ENCODE results near the gene LRFN3. TPM values are rescaled to one million over a fixed set of nuclear protein-coding genes. Genes with fewer than 3 reads are reported as not detected.
A peak's percentile ranks its signal among the peaks of the same experiment; 100 is the strongest.
"Not testable (repeated sequence)": the region's sequence is repeated elsewhere in the genome, so short reads cannot be mapped to it uniquely, and the experiment has no call there.

Gene LRFN3, protein sequence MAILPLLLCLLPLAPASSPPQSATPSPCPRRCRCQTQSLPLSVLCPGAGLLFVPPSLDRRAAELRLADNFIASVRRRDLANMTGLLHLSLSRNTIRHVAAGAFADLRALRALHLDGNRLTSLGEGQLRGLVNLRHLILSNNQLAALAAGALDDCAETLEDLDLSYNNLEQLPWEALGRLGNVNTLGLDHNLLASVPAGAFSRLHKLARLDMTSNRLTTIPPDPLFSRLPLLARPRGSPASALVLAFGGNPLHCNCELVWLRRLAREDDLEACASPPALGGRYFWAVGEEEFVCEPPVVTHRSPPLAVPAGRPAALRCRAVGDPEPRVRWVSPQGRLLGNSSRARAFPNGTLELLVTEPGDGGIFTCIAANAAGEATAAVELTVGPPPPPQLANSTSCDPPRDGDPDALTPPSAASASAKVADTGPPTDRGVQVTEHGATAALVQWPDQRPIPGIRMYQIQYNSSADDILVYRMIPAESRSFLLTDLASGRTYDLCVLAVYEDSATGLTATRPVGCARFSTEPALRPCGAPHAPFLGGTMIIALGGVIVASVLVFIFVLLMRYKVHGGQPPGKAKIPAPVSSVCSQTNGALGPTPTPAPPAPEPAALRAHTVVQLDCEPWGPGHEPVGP
- 1 to 10 TPM; 6.4 to 8.5 TPM for total RNA-seq

DNA sequence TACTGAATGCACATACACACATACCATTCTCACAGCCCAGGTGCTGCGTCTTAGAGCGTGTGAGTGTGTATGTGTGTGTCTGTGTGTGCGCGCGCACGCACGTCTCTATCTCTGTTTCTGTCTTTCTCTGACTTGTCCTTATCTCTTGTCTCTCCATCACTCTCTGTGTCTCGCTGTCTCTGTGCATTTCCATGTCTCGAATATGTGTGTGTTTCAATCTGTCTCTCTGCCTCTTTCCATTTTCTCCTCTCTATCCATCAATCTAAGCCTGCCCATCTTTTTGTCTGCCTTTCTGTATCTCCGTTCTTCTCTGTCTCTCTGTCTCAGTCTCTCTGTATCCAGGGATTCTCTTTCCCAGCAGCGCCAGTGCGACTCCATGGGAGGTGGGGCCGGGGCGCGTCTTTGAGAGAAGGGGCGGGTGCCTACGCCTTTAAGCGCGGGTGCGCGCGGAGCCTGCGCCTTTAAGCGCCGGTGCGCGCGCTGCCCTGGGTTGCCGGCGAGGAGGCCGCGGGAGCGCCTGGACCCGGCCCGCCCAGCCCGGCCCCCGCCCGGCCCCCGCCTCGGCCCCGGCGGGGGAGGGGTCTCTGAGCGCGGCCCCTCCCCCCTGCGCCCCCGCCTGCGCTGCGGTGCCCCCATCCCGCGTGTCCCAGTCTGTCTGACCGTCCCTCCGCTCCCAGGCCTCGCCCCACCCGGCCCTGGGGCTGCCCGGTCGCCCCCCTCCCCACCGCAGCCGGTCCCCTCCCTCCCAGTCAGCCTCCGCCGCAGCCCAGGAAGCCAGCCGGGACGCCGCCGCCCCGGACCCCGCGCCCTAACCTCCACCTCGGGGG is at the start of gene LRFN3:
Gene LRFN3, plus strand, starts transcription at position 464 of the 827 bp plus-strand sequence. CDS start 3,052 bp downstream, outside the sequence.
- peak; percentile 20 to 36 for ATAC-seq (replicated peaks in 1 of 2)

DNA sequence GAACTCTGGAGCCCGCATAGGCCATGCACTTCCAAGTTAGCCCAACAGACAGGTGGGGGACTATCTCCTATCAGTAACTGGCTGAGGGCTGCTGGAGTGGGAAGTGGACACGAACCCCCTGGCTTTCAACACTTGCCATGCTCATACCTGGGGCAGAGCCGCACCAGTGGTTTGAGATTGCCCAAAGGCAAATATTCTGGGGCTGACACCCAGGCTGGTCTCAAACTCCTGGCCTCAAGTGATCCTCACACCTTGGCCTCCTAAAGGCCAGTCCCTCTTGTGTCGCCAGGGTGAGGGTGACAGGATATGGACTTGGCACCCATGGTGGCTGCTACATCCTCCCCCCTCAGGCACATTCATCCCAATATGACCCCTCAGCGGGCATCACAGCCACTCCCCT is 49.0 kb upstream of the LRFN3 start:
- H3K27me3 Mint-ChIP-seq (ENCODE audit: low read depth), result no peaks in the 10 kb centered on the region
- no peak overlapping the region for H3K4me3 Mint-ChIP-seq
- no peak overlapping the region for H3K27ac Mint-ChIP-seq
- ATAC-seq (replicated peaks in 1 of 2), result no peak
- H3K4me1 Mint-ChIP-seq (ENCODE audit: low read depth), result peaks cover 15% of the 10 kb centered on the region
- DNase-seq, result no peak
- H3K36me3 Mint-ChIP-seq (ENCODE audit: insufficient read depth in 2 of 2), result peaks cover 13 to 33% of the 10 kb centered on the region in 2 donors
- H3K9me3 Mint-ChIP-seq, result no peaks in the 10 kb centered on the region

More for the DNA sequence above, at the start of gene LRFN3:
- Mint-ChIP-seq H3K36me3 (ENCODE audit: insufficient read depth in 2 of 2) (no peaks in the 10 kb centered on the region), H3K4me1 (ENCODE audit: low read depth) (peaks cover 38% of the 10 kb centered on the region), H3K4me3 (peak within 1 kb of the TSS; percentile 83 to 90), H3K9me3 (no peaks in the 10 kb centered on the region), H3K27me3 (ENCODE audit: low read depth) (no peaks in the 10 kb centered on the region), H3K27ac (peak within 1 kb of the TSS; percentile 93)
- DNase-seq, result peak; percentile 70 to 73

DNA sequence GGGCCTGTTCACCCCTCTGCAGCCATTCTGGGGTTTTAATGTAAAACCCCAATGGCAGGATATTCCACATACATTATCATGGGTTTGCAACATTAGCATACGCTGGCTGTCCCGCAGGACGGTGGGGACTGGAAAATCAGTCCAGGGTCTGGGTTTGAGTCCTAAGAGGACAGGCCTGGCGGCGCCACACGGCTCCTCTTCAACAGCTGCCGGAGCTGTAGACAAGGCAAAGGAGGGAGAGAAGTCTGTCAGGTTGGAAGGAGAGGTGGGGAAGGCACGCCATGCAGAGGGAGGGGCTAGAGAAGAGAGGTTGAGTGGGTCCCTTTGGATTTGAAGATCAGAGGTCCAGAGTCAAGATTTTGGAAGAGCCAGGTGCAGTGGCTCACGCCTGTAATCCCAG is 47.8 kb upstream of the LRFN3 start:
- no peak for DNase-seq
- no peak for ATAC-seq (replicated peaks in 1 of 2)
- Mint-ChIP-seq H3K27me3 (ENCODE audit: low read depth) (no peaks in the 10 kb centered on the region), H3K27ac (no peak overlapping the region), H3K36me3 (ENCODE audit: insufficient read depth in 2 of 2) (peaks cover 16 to 43% of the 10 kb centered on the region in 2 donors), H3K9me3 (no peaks in the 10 kb centered on the region), H3K4me3 (no peak overlapping the region), H3K4me1 (ENCODE audit: low read depth) (peaks cover 21% of the 10 kb centered on the region)

DNA sequence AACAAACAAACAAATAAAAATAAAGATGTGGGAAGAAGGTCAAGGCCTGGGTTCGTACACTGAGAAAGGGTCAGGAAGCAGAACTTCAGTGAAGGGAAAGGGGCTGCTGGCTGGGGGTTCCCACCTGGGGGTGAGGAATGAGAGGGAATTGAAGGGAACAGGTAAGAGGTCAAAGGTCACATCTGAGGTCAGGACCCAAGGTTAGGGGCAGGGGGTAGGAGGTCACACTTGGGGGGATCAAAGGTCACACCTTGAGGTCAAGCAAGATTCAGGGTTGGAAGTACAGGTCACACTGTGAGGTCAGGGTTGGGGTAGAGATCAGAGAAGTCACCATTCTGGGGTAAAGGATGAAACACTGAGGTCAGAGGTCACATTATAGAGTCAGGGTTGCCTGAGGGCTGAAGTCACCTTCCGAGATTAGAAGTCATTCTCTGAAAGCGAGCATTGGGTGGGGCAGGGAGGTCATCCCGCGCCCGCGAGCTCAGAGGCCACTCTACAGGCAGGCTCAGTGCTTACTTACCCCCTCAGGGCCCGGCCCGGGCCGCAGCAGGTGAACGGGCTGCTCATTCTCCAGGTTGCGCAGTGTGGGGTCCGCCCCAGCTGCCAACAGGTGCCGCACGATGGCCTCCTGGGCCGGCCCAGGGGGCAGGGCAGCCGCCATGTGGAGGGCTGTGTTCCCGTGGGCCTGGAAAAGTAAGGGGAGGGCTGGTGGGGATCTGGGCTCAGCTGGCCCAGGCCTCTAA is 46.6 kb upstream of the LRFN3 start:
- ATAC-seq (replicated peaks in 1 of 2), result no peak
- H3K27me3 Mint-ChIP-seq (ENCODE audit: low read depth), result no peaks in the 10 kb centered on the region
- H3K4me1 Mint-ChIP-seq (ENCODE audit: low read depth), result peaks cover 15% of the 10 kb centered on the region
- H3K4me3 Mint-ChIP-seq, result no peak overlapping the region
- no peaks in the 10 kb centered on the region for H3K9me3 Mint-ChIP-seq
- H3K27ac Mint-ChIP-seq, result no peak overlapping the region
- no peak for DNase-seq
- H3K36me3 Mint-ChIP-seq (ENCODE audit: insufficient read depth in 2 of 2), result peaks cover 16 to 45% of the 10 kb centered on the region in 2 donors

DNA sequence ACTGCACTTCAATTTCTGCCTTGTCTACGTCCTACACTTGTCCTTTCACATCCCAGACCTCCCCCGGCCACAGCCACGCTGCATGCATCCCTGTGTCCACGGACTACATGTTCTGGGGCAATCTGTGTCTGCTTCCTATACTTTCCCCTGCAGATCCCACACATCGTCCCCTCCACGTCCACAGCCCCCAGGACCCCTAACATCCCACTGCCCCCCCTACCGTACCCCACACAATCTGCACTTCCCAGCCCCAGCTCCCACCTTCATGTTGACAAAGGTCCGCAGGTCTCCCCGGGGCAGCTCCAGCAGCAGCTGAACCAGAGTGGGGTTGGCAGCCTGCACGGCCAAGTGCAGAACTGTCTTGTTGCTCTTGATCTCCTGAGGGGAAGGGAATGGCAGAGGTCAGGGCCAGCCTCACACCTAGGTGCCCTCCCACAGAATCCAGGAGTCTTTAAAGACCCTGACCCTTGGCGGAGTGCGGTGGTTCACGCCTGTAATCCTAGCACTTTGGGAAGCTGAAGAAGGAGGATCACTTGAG is 46.0 kb upstream of the LRFN3 start:
- no peak overlapping the region for H3K27ac Mint-ChIP-seq
- no peak for ATAC-seq (replicated peaks in 1 of 2)
- DNase-seq, result no peak
- H3K9me3 Mint-ChIP-seq, result no peaks in the 10 kb centered on the region
- H3K4me3 Mint-ChIP-seq, result no peak overlapping the region
- no peaks in the 10 kb centered on the region for H3K27me3 Mint-ChIP-seq (ENCODE audit: low read depth)
- peaks cover 15% of the 10 kb centered on the region for H3K4me1 Mint-ChIP-seq (ENCODE audit: low read depth)
- peaks cover 17 to 47% of the 10 kb centered on the region in 2 donors for H3K36me3 Mint-ChIP-seq (ENCODE audit: insufficient read depth in 2 of 2)

DNA sequence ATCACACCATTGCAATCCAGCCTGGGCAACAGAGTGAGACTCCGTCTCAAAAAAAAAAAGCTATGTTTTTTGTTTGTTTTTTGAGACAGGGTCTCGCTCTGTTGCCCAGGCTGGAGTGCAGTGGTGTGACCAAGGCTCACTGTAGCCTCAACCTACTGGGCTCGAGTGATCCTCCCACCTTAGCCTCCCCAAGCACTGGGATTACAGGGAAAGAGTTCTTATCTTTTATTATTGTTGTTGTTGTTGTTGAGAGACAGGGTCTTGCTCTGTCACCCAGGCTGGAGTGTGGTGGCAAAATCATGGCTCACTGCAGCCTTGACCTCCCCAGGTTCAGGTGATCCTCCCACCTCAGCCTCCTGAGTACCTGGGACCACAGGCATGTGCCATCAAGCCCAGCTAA is 44.4 kb upstream of the LRFN3 start:
- H3K9me3 Mint-ChIP-seq; H3K27ac Mint-ChIP-seq; ATAC-seq (replicated peaks in 1 of 2); DNase-seq; H3K27me3 Mint-ChIP-seq (ENCODE audit: low read depth); H3K4me3 Mint-ChIP-seq: not testable (repeated sequence)
- H3K4me1 Mint-ChIP-seq (ENCODE audit: low read depth), result peaks cover 24% of the 10 kb centered on the region
- H3K36me3 Mint-ChIP-seq (ENCODE audit: insufficient read depth in 2 of 2), result peaks cover 21 to 51% of the 10 kb centered on the region in 2 donors

DNA sequence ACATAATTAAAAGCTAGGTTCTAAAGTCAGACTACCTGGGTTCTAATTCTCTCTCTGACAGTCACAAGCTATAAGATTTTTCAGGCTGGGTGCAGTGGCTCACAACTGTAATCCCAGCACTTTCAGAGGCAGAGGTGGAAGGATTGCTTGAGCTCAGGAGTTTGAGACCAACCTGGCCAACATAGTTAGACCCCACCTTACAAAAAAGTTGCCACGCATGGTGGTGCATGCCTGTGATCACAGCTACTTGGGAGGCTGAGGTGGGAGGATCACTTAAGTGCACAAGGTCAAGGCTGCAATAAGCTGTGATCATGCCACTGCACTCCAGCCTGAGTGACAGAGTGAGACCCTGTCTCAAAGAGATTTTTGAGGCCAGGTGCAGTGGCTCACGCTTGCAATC is 41.8 kb upstream of the LRFN3 start:
- ATAC-seq (replicated peaks in 1 of 2) (no peak), DNase-seq (no peak)
- H3K9me3 Mint-ChIP-seq, result no peaks in the 10 kb centered on the region
- no peaks in the 10 kb centered on the region for H3K27me3 Mint-ChIP-seq (ENCODE audit: low read depth)
- no peak overlapping the region for H3K4me3 Mint-ChIP-seq
- H3K36me3 Mint-ChIP-seq (ENCODE audit: insufficient read depth in 2 of 2), result peaks cover 23 to 44% of the 10 kb centered on the region in 2 donors
- H3K4me1 Mint-ChIP-seq (ENCODE audit: low read depth), result peaks cover 30% of the 10 kb centered on the region
- no peak overlapping the region for H3K27ac Mint-ChIP-seq

DNA sequence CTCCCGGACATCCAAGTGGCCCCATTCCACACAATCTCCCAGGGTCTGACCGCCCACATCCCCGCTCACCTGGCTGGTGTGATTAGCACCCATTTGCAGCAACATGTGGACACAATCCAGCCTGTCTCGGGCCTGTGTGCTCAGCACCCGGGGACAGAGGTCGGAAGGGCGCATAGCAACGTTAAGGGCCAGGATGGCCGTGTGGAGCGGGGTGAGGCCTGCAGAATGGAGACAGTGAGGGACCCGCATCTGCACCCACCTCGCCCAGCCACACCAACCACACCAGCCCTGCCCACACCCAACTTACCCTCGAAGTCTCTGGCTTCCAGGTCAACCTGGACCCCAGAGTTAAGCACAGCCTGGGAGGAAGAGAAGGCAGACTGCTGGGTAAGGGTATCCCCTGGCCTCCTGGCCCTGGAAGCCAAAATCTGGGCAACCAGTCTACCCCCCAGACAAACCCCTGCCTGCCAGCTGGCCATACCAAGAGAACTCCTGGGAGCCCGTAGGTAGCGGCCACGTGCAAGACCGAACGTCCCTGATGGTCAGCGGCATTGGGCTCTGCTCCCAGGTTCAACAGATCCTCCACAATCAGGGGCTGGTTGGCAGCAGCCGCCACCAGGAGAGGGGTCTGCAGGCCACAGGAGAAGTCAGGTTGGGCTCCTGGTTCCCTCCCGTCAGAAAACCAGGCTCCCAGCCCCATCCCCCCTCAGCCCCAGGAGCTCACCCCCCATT is 40.1 kb upstream of the LRFN3 start:
- Mint-ChIP-seq H3K4me1 (ENCODE audit: low read depth) (peaks cover 38% of the 10 kb centered on the region), H3K36me3 (ENCODE audit: insufficient read depth in 2 of 2) (peaks cover 16 to 34% of the 10 kb centered on the region in 2 donors), H3K9me3 (no peaks in the 10 kb centered on the region), H3K4me3 (peak overlapping the region in 1 of 2 donors; percentile 57), H3K27ac (no peak overlapping the region), H3K27me3 (ENCODE audit: low read depth) (no peaks in the 10 kb centered on the region)
- ATAC-seq (replicated peaks in 1 of 2) (no peak), DNase-seq (no peak)

DNA sequence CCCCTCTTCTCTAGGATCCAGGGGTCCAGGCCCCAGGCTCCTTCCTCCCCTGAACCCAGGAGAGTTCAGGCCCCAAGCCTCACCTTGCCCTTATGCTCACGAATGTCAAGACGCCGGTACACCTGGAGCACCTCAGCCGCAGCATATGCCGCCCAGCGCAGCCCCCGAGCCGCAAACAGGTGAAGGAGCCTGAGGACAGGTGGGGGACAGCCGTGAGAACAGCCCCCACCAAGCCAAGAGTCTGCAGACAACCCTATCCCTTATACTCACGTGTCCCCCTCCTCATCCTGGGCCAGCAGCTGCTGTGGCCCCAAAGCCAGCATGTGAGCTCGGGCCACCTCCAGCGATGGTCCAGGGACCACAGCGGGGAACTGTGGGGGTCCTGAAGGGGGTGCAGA is 39.5 kb upstream of the LRFN3 start:
- H3K27ac Mint-ChIP-seq, result no peak overlapping the region
- peaks cover 41% of the 10 kb centered on the region for H3K4me1 Mint-ChIP-seq (ENCODE audit: low read depth)
- no peak for DNase-seq
- H3K9me3 Mint-ChIP-seq, result no peaks in the 10 kb centered on the region
- no peaks in the 10 kb centered on the region for H3K27me3 Mint-ChIP-seq (ENCODE audit: low read depth)
- H3K36me3 Mint-ChIP-seq (ENCODE audit: insufficient read depth in 2 of 2), result peaks cover 16 to 32% of the 10 kb centered on the region in 2 donors
- ATAC-seq (replicated peaks in 1 of 2), result no peak
- peak overlapping the region; percentile 27 to 36 for H3K4me3 Mint-ChIP-seq

DNA sequence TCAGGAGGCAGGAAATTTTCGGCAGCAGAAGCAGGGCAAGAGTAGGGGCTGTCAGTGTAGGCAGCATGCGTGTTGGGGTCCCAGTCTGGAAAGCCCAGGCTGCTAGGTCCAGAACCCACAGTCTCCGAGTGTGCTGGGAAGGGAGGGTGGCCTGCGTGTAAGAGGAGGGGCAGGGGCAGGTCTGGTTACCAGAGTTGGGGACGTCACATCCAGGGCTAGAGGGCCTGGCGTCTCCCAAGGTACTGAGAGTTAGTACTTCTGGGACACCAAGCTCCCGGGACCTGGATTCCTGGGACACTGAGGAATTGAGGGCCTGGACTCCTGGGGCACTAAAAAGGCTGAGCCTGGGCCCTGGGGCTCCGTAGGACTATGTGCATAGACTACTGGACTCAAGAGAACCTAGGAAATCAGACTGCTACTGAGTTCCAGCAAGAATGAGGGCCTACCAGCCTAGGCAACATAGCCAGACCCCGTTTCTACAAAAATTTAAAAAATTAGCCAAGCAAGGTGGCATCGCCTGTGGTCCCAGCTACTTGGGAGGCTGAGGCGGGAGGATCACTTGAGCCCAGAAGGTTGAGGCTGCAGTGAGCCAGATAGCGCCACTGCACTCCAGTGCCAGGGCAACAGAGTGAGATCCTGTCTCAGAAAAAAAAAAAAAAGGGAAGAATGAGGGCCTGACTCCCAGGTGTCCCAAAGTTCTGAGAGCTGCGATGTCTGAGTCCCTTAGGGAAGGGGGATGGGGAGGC is 38.3 kb upstream of the LRFN3 start:
- peaks cover 48% of the 10 kb centered on the region for H3K4me1 Mint-ChIP-seq (ENCODE audit: low read depth)
- peaks cover 13 to 25% of the 10 kb centered on the region in 2 donors for H3K36me3 Mint-ChIP-seq (ENCODE audit: insufficient read depth in 2 of 2)
- no peak for ATAC-seq (replicated peaks in 1 of 2)

DNA sequence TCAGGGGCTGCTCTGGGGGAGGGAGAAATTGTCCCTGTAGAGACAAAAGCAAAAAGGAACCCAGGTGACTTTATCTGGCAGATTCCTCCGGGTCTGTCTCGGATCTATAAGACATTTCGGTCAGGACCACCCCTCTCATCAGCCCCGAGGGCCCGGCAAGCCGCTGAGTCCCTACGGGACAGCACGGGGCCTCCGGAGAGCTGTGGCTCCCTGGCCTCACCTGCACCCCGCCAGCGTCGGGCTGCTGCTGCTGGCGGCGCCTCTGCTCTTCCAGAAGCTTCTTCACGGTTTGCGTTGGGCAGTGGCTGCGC is 37.7 kb upstream of the LRFN3 start:
- Mint-ChIP-seq H3K9me3 (no peaks in the 10 kb centered on the region), H3K4me1 (ENCODE audit: low read depth) (peaks cover 54% of the 10 kb centered on the region), H3K4me3 (peak overlapping the region; percentile 88 to 96), H3K36me3 (ENCODE audit: insufficient read depth in 2 of 2) (peaks cover 13 to 21% of the 10 kb centered on the region in 2 donors), H3K27me3 (ENCODE audit: low read depth) (no peaks in the 10 kb centered on the region), H3K27ac (peak overlapping the region; percentile 91)
- DNase-seq (no peak), ATAC-seq (replicated peaks in 1 of 2) (no peak)

More for the DNA sequence above, 38.3 kb upstream of the LRFN3 start:
- DNase-seq, result no peak
- H3K27ac Mint-ChIP-seq, result peak overlapping the region; percentile 75
- H3K9me3 Mint-ChIP-seq, result no peaks in the 10 kb centered on the region
- H3K4me3 Mint-ChIP-seq, result peak overlapping the region; percentile 88 to 96
- no peaks in the 10 kb centered on the region for H3K27me3 Mint-ChIP-seq (ENCODE audit: low read depth)

Data from activated T-cell treated with anti-CD3 and anti-CD28 coated beads, Interleukin-2, amount 50 U/mL, for 72 hours (primary cell).